Endothelial cell of umbilical vein (primary cell): Measurements from ENCODE around the gene SPATA33. TPM values are rescaled to one million over a fixed set of nuclear protein-coding genes. Genes with fewer than 3 reads are reported as not detected.
A peak's percentile ranks its signal among the peaks of the same experiment; 100 is the strongest.

ENCODE experiments used
- BruUV-seq: library from RNA; stranded (reverse); fragments of 400-500 nt; replicated peaks from 2 replicates; lab custom pipeline; 2021; lab: Mats Ljungman, UMichigan
- CTCF ChIA-PET: fragments of 300-600, 350-600 bp; sonication (Branson Sonifier 250); formaldehyde crosslinking; loops from one replicate; lab custom pipeline; 2021; ENCODE audit warnings: antibody characterized with exemption, inconsistent platforms; lab: Charles Lee
- POLR2A ChIA-PET: fragments of 300-600, 350-600 bp; sonication (Branson Sonifier 250); formaldehyde crosslinking; loops from one replicate; lab custom pipeline; 2021; ENCODE audit warnings: antibody characterized with exemption, inconsistent platforms; lab: Charles Lee
- DNase-seq: peaks from one replicate; pipeline ENCODE4 v3.0.0-alpha.2; 2011; ENCODE audit warnings: low read depth, low spot score
- FAIRE-seq: peaks from 2 replicates; lab custom pipeline; 2011; peaks lifted over from hg19 to GRCh38; lab: Jason Lieb, UNC
- H2AFZ ChIP-seq: 2 replicates; pipeline ENCODE4 v1.6.0; 2012; ENCODE audit warnings: low read depth, low read length, control low read depth, inconsistent platforms
- H3K27ac ChIP-seq: 2 replicates; pipeline ENCODE4 v1.5.1; 2011; ENCODE audit warnings: low read depth, mild to moderate bottlenecking, control low read depth, low read length, moderate library complexity; ENCODE audit not compliant: insufficient read depth
- H3K27me3 ChIP-seq, 2 experiments: 2 replicates each; pipeline versions ENCODE4 v1.6.0 to v1.6.1; 2011; ENCODE audit warnings: low read length in 2 of 2, mixed read lengths in 1 of 2; ENCODE audit not compliant: control insufficient read depth in 2 of 2, insufficient read depth in 2 of 2
- H3K36me3 ChIP-seq, 2 experiments: 2 replicates in 1 of 2; 3 replicates in 1 of 2; pipeline ENCODE4 v1.5.1; 2011; ENCODE audit warnings: low read length in 2 of 2, mild to moderate bottlenecking in 1 of 2, moderate library complexity in 1 of 2; ENCODE audit not compliant: control insufficient read depth in 2 of 2, insufficient read depth in 2 of 2; ENCODE audit errors: extremely low read depth in 1 of 2
- H3K4me1 ChIP-seq: 3 replicates; pipeline ENCODE4 v1.5.1; 2011; ENCODE audit warnings: mild to moderate bottlenecking, low read length; ENCODE audit not compliant: control insufficient read depth, insufficient read depth; ENCODE audit errors: extremely low read depth
- H3K4me2 ChIP-seq: 2 replicates; pipeline ENCODE4 v1.6.1; 2011; ENCODE audit warnings: low read length, control low read depth, mixed read lengths; ENCODE audit not compliant: insufficient read depth
- H3K4me3 ChIP-seq, 3 experiments: fragments of 200-600 bp in 1 of 3; sonication (generic), shearing (Covaris generic) in 1 of 3; replicated peaks in 1 of 3; 2 replicates each; pipeline ENCODE4 v1.5.1; 2011 to 2016; ENCODE audit warnings: control low read depth in 3 of 3, low read length in 3 of 3, mild to moderate bottlenecking in 2 of 3, inconsistent platforms in 1 of 3, low read depth in 1 of 3, moderate library complexity in 1 of 3; ENCODE audit not compliant: insufficient read depth in 1 of 3
- H3K79me2 ChIP-seq: 2 replicates; pipeline ENCODE4 v1.6.0; 2012; ENCODE audit warnings: low read length, inconsistent platforms; ENCODE audit not compliant: control insufficient read depth, insufficient read depth
- H3K9ac ChIP-seq: replicated peaks from 2 replicates; pipeline ENCODE3; 2011; ENCODE audit warnings: low read length, control low read depth; ENCODE audit not compliant: insufficient read depth; ENCODE audit errors: extremely low read depth
- H3K9me1 ChIP-seq: replicated peaks from 3 replicates; pipeline ENCODE4 v1.6.0; 2011; ENCODE audit warnings: mild to moderate bottlenecking, low read length; ENCODE audit not compliant: control insufficient read depth, insufficient read depth; ENCODE audit errors: extremely low read depth
- H3K9me3 ChIP-seq: replicated peaks from 2 replicates; pipeline ENCODE4 v1.5.1; 2012; ENCODE audit warnings: low read length, inconsistent platforms; ENCODE audit not compliant: control insufficient read depth, insufficient read depth
- H4K20me1 ChIP-seq: replicated peaks from 2 replicates; pipeline ENCODE3; 2011; ENCODE audit warnings: mild to moderate bottlenecking, low read length; ENCODE audit not compliant: control insufficient read depth, insufficient read depth; ENCODE audit errors: extremely low read depth
- CTCF ChIP-seq, 2 donors: IDR thresholded peaks; 1 replicate in 1 of 2; 2 replicates in 1 of 2; pipeline ENCODE4 v1.5.1; 2011; ENCODE audit warnings: low read length in 2 of 2, mild to moderate bottlenecking in 2 of 2, moderate library complexity in 2 of 2, control low read depth in 1 of 2, inconsistent platforms in 1 of 2, low read depth in 1 of 2; ENCODE audit not compliant: insufficient read depth in 1 of 2; ENCODE audit errors: extremely low read depth in 1 of 2
- EZH2 ChIP-seq: IDR thresholded peaks from 2 replicates; pipeline ENCODE4 v1.6.1; 2012; ENCODE audit warnings: borderline replicate concordance, low read depth, mild to moderate bottlenecking, moderate library complexity, low read length, inconsistent platforms; ENCODE audit not compliant: severe bottlenecking
- FOS ChIP-seq: IDR thresholded peaks from 2 replicates; pipeline ENCODE4 v1.6.1; 2011; ENCODE audit warnings: mild to moderate bottlenecking, low read length, moderate library complexity, borderline replicate concordance; ENCODE audit not compliant: insufficient read depth
- GATA2 ChIP-seq: IDR thresholded peaks from 2 replicates; pipeline ENCODE4 v1.7.0; 2011; ENCODE audit warnings: low read depth, mild to moderate bottlenecking, moderate library complexity, mixed read lengths, low read length; ENCODE audit not compliant: insufficient read length, insufficient read depth
- JUN ChIP-seq: IDR thresholded peaks from 2 replicates; pipeline ENCODE4 v1.6.1; 2011; ENCODE audit warnings: borderline replicate concordance, low read depth; ENCODE audit not compliant: insufficient read length, insufficient read depth
- MAX ChIP-seq: IDR thresholded peaks from 2 replicates; pipeline ENCODE4 v1.6.1; 2011; ENCODE audit not compliant: insufficient read depth, insufficient read length
- MYC ChIP-seq: IDR thresholded peaks from one replicate; pipeline ENCODE4 v1.6.1; 2011; ENCODE audit warnings: mild to moderate bottlenecking, low read depth, low read length
- POLR2A ChIP-seq: IDR thresholded peaks from 2 replicates; pipeline ENCODE4 v1.6.1; 2012; ENCODE audit warnings: low read depth, mild to moderate bottlenecking, control low read depth, low read length
- POLR2AphosphoS5 ChIP-seq: IDR thresholded peaks from 2 replicates; pipeline ENCODE4 v1.6.1; 2012; ENCODE audit warnings: low read depth, mild to moderate bottlenecking, control low read depth, low read length, moderate library complexity; ENCODE audit not compliant: insufficient read depth
- dilution Hi-C: fragments of 300-500 bp; cut with MboI; formaldehyde crosslinking; loops from one replicate; pipeline ENCODE4 v1.15.0; 2019; ENCODE audit warnings: low sequenced_read_pairs; ENCODE audit not compliant: extremely low pct_ligation_motif_present
- intact Hi-C: fragments of 100-400 bp; cut with micrococcal nuclease; formaldehyde crosslinking; loops from one replicate; pipeline ENCODE4 v1.10.0; 2022
- polyA plus RNA-seq, 4 experiments: library from polyadenylated mRNA; depleted of rRNA in 3 of 4; stranded (reverse) in 3 of 4; unstranded in 1 of 4; fragments of >200 nt; gene quantifications; 2 replicates each; pipeline versions ENCODE4 v1.2.1 to v1.2.3, GENCODE V29; 2011 to 2012; ENCODE audit warnings: missing spikeins in 1 of 4
- total RNA-seq: library from RNA; stranded (reverse); gene quantifications from 2 replicates; pipeline ENCODE4 v1.2.3, GENCODE V29; 2021

The SPATA33 gene
- total and polyA plus RNA-seq, 2 donors (not counting 3 experiments of a cell fraction or from before 2014, with no cell fraction given): 3.5 to 11.4 TPM

- FAIRE-seq (peak; percentile 78), DNase-seq (peak; percentile 66)
- peak overlapping the region; percentile 88 for H3K4me2 ChIP-seq
- H3K4me1 ChIP-seq: peaks cover 9% of the 10 kb centered on the region
- TF ChIP-seq MYC: no peak
- TF ChIP-seq CTCF (IDR thresholded peaks at IDR 0.05; ENCODE audit: extremely low read depth in 1 of 2, insufficient read depth in 1 of 2, low read depth in 1 of 2, low read length in 2 of 2): no peak
- peak; percentile 85 for TF ChIP-seq POLR2A
- no peak for TF ChIP-seq FOS
- TF ChIP-seq JUN: no peak
- peak; percentile 58 for TF ChIP-seq MAX
- no peak for TF ChIP-seq EZH2
- no peak for TF ChIP-seq GATA2
- peak; percentile 79 for TF ChIP-seq POLR2AphosphoS5
- no peaks in the 10 kb centered on the region for H3K9me3 ChIP-seq
- H3K27me3 ChIP-seq: no peaks in the 10 kb centered on the region
- POLR2A ChIA-PET: no interaction called here
- peak overlapping the region; percentile 45 to 95 (median 75) for H3K4me3 ChIP-seq
- no peaks in the 10 kb centered on the region for H4K20me1 ChIP-seq
- intact Hi-C loops: loop anchor here (1.0 kb wide), 1 partner anchor 8 kb away; no protein-coding TSS in a partner anchor
- H3K9me1 ChIP-seq: no peaks in the 10 kb centered on the region
- H2AFZ ChIP-seq: peak overlapping the region; percentile 90
- dilution Hi-C loops: no loop called here
- CTCF ChIA-PET: interaction anchor here (0.8 to 1.3 kb wide), 2 partner anchors 11 to 74 kb away, joined by 3 to 4 read pairs; no protein-coding TSS in a partner anchor
- TSS peak; percentile 57 for BruUV-seq
- H3K27ac ChIP-seq: peak overlapping the region; percentile 78
- peaks cover 14% of the 10 kb centered on the region for H3K79me2 ChIP-seq
- H3K36me3 ChIP-seq: peaks cover 0 to 3% of the 10 kb centered on the region in 2 experiments
- H3K9ac ChIP-seq: peak overlapping the region; percentile 86
These were observed 54.1 kb downstream of the SPATA33 start for GRCh38 chr16:89711601-89712273.
